Vagina (tissue), 2 donors: Measurements from ENCODE around the gene AKAP6.

Experiments
- CTCF ChIP-seq, 3 experiments: fragments of 450-650 bp in 2 of 3; fragments of 200-600 bp in 1 of 3; sonication (generic) in 1 of 3; IDR thresholded peaks; one replicate each; pipeline ENCODE4 v1.5.1; 2017 to 2019; ENCODE audit warnings: antibody characterized with exemption in 3 of 3, mild to moderate bottlenecking in 2 of 3, moderate library complexity in 2 of 3
- POLR2A ChIP-seq, 2 donors: fragments of 450-650 bp; IDR thresholded peaks; one replicate each; pipeline ENCODE4 v1.6.1; 2017; ENCODE audit warnings: antibody characterized with exemption in 2 of 2, mild to moderate bottlenecking in 2 of 2, moderate library complexity in 2 of 2
- POLR2AphosphoS5 ChIP-seq, 2 donors: sonication (generic); formaldehyde crosslinking; IDR thresholded peaks; one replicate each; pipeline ENCODE4 v1.9.0; 2017; ENCODE audit warnings: antibody characterized with exemption in 2 of 2, mild to moderate bottlenecking in 2 of 2, low read depth in 1 of 2; ENCODE audit not compliant: insufficient read depth in 1 of 2

- TF ChIP-seq CTCF (IDR thresholded peaks at IDR 0.05) (no peak), POLR2AphosphoS5 (IDR thresholded peaks at IDR 0.05; ENCODE audit: insufficient read depth in 1 of 2, low read depth in 1 of 2) (no peak), POLR2A (IDR thresholded peaks at IDR 0.05) (no peak)
These were observed 445.1 kb downstream of the AKAP6 start for GRCh38 chr14:32774214-32774613.
